GM10266 (cell line): ENCODE data around the gene RMI1.

Experiments
- DNase-seq: peaks from one replicate; pipeline ENCODE4 v3.0.0; 2012; ENCODE audit errors: extremely low spot score
- TF ChIP-seq, protein P1 (sequence below): IDR thresholded peaks from 2 replicates; pipeline ENCODE4 v1.5.1; 2012; ENCODE audit warnings: mild to moderate bottlenecking, low read depth; ENCODE audit not compliant: control insufficient read depth, insufficient read depth; ENCODE audit errors: missing control alignments

The RMI1 gene

DNA sequence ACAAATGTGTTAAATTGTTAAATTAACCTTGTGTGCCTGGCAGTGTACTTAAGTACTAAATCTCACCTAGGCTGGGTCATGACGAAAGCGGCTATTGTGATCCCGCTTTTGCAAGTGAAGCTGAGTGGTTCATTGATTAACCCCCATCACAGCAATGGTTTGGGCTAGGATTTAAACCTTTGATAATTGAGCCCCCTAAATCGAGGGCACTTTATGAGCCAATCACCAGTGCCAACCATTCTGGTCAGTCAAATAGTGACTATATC, 23.4 kb upstream of the RMI1 start:
- TF ChIP-seq, protein P1, sequence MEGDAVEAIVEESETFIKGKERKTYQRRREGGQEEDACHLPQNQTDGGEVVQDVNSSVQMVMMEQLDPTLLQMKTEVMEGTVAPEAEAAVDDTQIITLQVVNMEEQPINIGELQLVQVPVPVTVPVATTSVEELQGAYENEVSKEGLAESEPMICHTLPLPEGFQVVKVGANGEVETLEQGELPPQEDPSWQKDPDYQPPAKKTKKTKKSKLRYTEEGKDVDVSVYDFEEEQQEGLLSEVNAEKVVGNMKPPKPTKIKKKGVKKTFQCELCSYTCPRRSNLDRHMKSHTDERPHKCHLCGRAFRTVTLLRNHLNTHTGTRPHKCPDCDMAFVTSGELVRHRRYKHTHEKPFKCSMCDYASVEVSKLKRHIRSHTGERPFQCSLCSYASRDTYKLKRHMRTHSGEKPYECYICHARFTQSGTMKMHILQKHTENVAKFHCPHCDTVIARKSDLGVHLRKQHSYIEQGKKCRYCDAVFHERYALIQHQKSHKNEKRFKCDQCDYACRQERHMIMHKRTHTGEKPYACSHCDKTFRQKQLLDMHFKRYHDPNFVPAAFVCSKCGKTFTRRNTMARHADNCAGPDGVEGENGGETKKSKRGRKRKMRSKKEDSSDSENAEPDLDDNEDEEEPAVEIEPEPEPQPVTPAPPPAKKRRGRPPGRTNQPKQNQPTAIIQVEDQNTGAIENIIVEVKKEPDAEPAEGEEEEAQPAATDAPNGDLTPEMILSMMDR = no peak
- no peak for DNase-seq

DNA sequence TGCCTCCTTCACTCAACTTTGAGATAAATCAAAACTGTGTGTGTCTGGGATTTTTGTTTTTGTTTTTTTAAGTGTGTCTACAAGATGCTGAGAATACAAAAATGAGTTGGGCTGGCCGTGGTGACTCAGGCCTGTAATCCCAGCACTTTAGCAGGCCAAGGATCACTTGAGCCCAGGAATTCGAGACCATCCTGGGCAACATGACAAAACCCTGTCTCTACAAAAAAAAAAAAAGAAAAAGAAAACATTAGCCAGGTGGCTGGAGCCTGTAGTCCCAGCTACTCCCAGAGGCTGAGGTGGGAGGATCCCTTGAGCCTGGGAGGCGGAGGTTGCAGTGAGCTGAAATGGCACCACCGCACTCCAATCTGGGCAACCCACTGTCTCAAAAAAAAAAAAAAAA, 21.5 kb upstream of the RMI1 start:
- TF ChIP-seq, protein P1 = no peak
- DNase-seq = no peak

DNA sequence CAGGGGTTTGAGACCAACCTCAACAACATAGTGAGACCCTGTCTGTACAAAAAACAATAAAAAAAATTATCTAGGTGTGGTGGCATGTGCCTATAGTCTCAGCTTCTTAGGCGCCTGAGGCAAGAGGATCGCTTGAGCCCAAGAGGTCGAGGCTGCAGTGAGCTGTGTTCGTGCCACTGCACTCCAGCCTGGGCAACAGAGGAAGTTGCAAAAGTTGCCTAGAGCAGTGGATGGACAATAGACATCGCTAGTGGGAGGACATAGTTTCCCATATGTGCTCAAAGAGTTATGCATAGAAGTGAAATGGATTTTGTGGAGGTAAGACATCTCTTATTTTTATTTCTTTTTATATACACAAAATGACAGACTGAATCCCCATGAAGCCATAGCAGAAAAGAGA, 19.6 kb upstream of the RMI1 start:
- TF ChIP-seq, protein P1 = no peak
- no peak for DNase-seq

DNA sequence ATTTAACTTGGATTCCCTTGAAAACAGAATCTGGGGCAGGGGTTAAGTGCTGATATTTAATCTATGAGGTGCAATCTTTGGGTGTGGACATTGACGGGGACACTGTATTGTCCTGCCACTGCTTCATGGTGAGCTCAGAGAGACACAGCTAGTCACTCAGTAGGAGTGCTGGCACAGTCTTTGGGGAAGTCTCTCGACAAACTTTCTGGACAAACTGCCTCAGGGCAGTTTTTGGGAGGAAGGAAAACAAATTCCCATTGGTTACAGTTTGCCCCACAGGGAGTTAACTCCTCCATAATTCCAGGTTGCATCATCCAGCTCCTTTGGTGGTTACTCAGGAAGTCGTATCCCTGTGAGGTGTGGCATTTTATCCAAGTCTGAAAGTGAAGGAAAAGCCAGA, 18.4 kb upstream of the RMI1 start:
- TF ChIP-seq, protein P1 = no peak
- DNase-seq = no peak

DNA sequence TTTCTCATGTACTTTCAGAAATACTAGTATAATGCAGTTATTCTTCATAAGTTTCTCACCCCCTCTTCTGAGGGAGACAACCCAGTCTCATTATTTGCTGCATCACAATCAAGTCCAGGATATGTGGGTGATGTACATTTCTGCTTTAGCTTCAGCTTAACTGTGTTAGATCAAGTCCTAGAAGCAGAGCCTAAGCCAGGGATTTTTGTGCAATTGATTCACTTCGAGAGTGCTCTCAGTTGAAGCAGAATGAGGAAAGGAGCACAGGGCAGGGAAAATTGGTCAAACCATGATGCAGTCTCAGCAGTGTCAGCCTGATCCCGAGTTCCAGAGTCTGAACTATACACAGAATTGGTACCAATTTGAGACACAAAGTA, 15.6 kb upstream of the RMI1 start:
- TF ChIP-seq, protein P1 = no peak
- DNase-seq = no peak

DNA sequence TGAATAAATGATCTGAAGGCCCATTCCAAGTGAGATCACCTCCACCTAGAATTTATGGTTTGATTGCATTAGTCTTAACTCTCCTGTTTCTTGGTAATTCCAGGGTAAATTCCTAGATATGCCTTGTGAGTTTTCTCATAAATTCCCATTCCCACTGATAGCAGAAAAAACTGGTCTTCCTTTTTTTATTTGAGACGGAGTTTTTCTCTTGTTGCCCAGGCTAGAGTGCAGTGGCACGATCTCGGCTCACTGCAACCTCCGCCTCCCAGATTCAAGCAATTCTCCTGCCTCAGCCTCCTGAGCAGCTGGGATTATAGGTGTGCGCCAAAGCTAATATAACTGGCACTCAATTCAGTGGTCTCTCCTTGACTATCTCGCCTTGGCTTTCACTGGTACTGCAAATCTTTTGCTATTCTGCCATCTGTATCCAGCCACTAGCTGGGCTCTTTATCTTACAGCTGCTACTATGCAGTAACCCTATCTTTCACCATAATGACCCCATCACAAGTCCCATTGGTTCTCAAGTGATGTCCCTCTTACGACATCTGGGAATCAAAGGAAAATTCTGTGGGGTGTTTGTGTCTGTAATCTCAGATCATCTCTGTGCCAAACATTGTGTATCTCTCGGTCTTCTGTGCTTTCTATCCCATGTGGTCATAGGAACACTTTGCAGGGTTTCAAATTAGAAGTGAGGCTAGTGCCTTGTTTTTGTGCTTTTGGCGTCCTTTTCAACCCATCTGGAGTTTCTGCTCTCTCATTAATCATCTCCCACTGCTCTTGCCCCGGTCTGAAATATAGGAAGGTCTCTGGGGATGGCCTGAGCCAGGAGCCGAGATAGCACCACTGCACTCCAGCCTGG, 15.0 kb upstream of the RMI1 start:
- TF ChIP-seq, protein P1 = no peak
- no peak for DNase-seq

DNA sequence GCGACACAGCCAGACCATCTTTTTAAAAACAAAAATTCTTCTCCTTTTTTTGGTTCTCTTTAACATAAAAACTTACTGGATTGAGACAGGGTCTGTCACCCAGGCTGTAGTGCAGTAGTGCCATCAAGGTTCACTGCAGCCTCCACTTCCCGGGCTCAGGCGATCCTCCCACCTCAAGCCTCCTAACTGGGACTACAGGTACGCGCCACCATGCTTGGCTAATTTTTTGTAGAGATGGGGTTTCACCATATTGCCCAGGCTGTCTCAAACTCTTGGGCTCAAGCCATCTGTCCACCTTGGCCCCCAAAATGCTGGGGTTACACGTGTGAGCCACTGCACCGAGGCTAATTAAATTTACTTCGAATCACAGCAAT, 14.4 kb upstream of the RMI1 start:
- TF ChIP-seq, protein P1 = no peak
- no peak for DNase-seq
